HG02642 (cell line): ENCODE results near the gene ADAMTSL2.

Experiments
- ATAC-seq: cut with Tn5 transposase; IDR thresholded peaks from one replicate; pipeline ENCODE4 v1.9.1; 2021; ENCODE audit warnings: mild to moderate bottlenecking; ENCODE audit not compliant: unreplicated experiment, poor library complexity

Gene ADAMTSL2

GRCh38 chr9:133499132-133499891, 35.2 kb upstream of the ADAMTSL2 start:
- no peak for ATAC-seq

GRCh38 chr9:133499892-133500270, 34.6 kb upstream of the ADAMTSL2 start:
- no peak for ATAC-seq

GRCh38 chr9:133502112-133502511, 32.4 kb upstream of the ADAMTSL2 start:
- no peak for ATAC-seq

- no peak for ATAC-seq
Observed at GRCh38 chr9:133505186-133505830, 29.2 kb upstream of the ADAMTSL2 start.

- ATAC-seq = no peak
Observed at GRCh38 chr9:133505901-133506652, 28.4 kb upstream of the ADAMTSL2 start.

- ATAC-seq = no peak
Observed at GRCh38 chr9:133506653-133507038, 27.9 kb upstream of the ADAMTSL2 start.

- ATAC-seq = no peak
Observed at GRCh38 chr9:133507246-133507965, 27.1 kb upstream of the ADAMTSL2 start.

- no peak for ATAC-seq
Observed at GRCh38 chr9:133508046-133508445, 26.5 kb upstream of the ADAMTSL2 start.

- ATAC-seq = no peak
Observed at GRCh38 chr9:133509179-133510083, 25.1 kb upstream of the ADAMTSL2 start.

- ATAC-seq = no peak
Observed at GRCh38 chr9:133510926-133511505, 23.5 kb upstream of the ADAMTSL2 start.

GRCh38 chr9:133511607-133512006, 22.9 kb upstream of the ADAMTSL2 start:
- no peak for ATAC-seq

GRCh38 chr9:133512253-133513213, 22.0 kb upstream of the ADAMTSL2 start:
- no peak for ATAC-seq

- ATAC-seq = no peak
Observed at GRCh38 chr9:133513214-133514100, 21.0 kb upstream of the ADAMTSL2 start.

- no peak for ATAC-seq
Observed at GRCh38 chr9:133514460-133515239, 19.9 kb upstream of the ADAMTSL2 start.

- no peak for ATAC-seq
Observed at GRCh38 chr9:133515240-133515610, 19.3 kb upstream of the ADAMTSL2 start.

- no peak for ATAC-seq
Observed at GRCh38 chr9:133515615-133516255, 18.8 kb upstream of the ADAMTSL2 start.
